H1 (cell line): ENCODE results near the gene IL9. TPM values are rescaled to one million over a fixed set of nuclear protein-coding genes. Genes with fewer than 3 reads are reported as not detected.

Source experiments
- CTCF ChIA-PET: fragments of 300-600 bp; sonication (Branson Sonifier 250); formaldehyde crosslinking; loops from one replicate; lab custom pipeline; 2021; ENCODE audit not compliant: partially characterized antibody; lab: Charles Lee
- POLR2A ChIA-PET: fragments of 300-600 bp; sonication (Branson Sonifier 250); formaldehyde crosslinking; loops from one replicate; lab custom pipeline; 2021; ENCODE audit warnings: inconsistent platforms; ENCODE audit not compliant: partially characterized antibody; lab: Charles Lee
- DNase-seq, 2 experiments: peaks; one replicate each; pipeline versions ENCODE4 v3.0.0 to v3.0.0-alpha.2; 2010 to 2022; ENCODE audit warnings: low spot score in 2 of 2, low read depth in 1 of 2, mixed read lengths in 1 of 2
- FAIRE-seq: peaks from 2 replicates; lab custom pipeline; 2011; peaks lifted over from hg19 to GRCh38; lab: Jason Lieb, UNC
- H2AFZ ChIP-seq: 2 replicates; pipeline ENCODE4 v1.8.1; 2012; ENCODE audit warnings: low read length, inconsistent platforms
- H2AK5ac ChIP-seq: 2 replicates; pipeline ENCODE4 v1.6.1; 2013; ENCODE audit warnings: low read depth, low read length
- H2BK120ac ChIP-seq: replicated peaks from 2 replicates; pipeline ENCODE3; 2013; ENCODE audit warnings: low read depth, low read length, inconsistent platforms
- H2BK12ac ChIP-seq: 2 replicates; pipeline ENCODE4 v1.6.1; 2013; ENCODE audit warnings: low read depth, low read length
- H2BK15ac ChIP-seq: 2 replicates; pipeline ENCODE4 v1.6.1; 2013; ENCODE audit warnings: low read length
- H2BK20ac ChIP-seq: 2 replicates; pipeline ENCODE4 v1.6.1; 2013; ENCODE audit warnings: low read length
- H2BK5ac ChIP-seq: 2 replicates; pipeline ENCODE4 v1.6.1; 2013; ENCODE audit warnings: low read depth, low read length
- H3K14ac ChIP-seq: 2 replicates; pipeline ENCODE4 v1.6.1; 2013; ENCODE audit warnings: inconsistent platforms; ENCODE audit not compliant: insufficient read length
- H3K18ac ChIP-seq: 2 replicates; pipeline ENCODE4 v1.6.1; 2013; ENCODE audit warnings: low read length; ENCODE audit errors: extremely low read depth
- H3K23ac ChIP-seq: 2 replicates; pipeline ENCODE4 v1.6.1; 2013; ENCODE audit warnings: inconsistent platforms; ENCODE audit not compliant: insufficient read length
- H3K23me2 ChIP-seq: 2 replicates; pipeline ENCODE4 v1.6.1; 2013; ENCODE audit warnings: low read depth, low read length
- H3K27ac ChIP-seq: 2 replicates; pipeline ENCODE4 v1.6.1; 2011; ENCODE audit warnings: low read depth, low read length, inconsistent platforms
- H3K27me3 ChIP-seq, 4 experiments: replicated peaks in 1 of 4; 1 replicate in 1 of 4; 2 replicates in 3 of 4; pipeline versions ENCODE4 v1.6.1 to v1.8.1; 2011 to 2013; ENCODE audit warnings: low read length in 3 of 4, mild to moderate bottlenecking in 3 of 4, inconsistent platforms in 2 of 4, mixed read lengths in 2 of 4, moderate library complexity in 1 of 4; ENCODE audit not compliant: control insufficient read depth in 3 of 4, insufficient read depth in 3 of 4; ENCODE audit errors: extremely low read depth in 1 of 4
- H3K36me3 ChIP-seq, 4 experiments: 2 replicates each; pipeline versions ENCODE4 v1.6.1 to v1.8.1; 2011 to 2013; ENCODE audit warnings: mild to moderate bottlenecking in 4 of 4, low read length in 3 of 4, moderate library complexity in 2 of 4, control low read depth in 1 of 4, inconsistent platforms in 1 of 4; ENCODE audit not compliant: insufficient read depth in 4 of 4, control insufficient read depth in 2 of 4
- H3K4ac ChIP-seq: replicated peaks from 2 replicates; pipeline ENCODE3; 2013; ENCODE audit warnings: low read length, low read depth, mixed read lengths, inconsistent platforms; ENCODE audit not compliant: insufficient read length
- H3K4me1 ChIP-seq, 4 experiments: replicated peaks in 1 of 4; 1 replicate in 1 of 4; 2 replicates in 3 of 4; pipeline versions ENCODE4 v1.6.1 to v1.8.1; 2011 to 2013; ENCODE audit warnings: low read length in 3 of 4, inconsistent platforms in 2 of 4, mixed read lengths in 1 of 4; ENCODE audit not compliant: insufficient read depth in 4 of 4, control insufficient read depth in 3 of 4
- H3K4me2 ChIP-seq, 2 experiments: 2 replicates each; pipeline versions ENCODE4 v1.6.1 to v1.8.1; 2011 to 2013; ENCODE audit warnings: low read depth in 2 of 2, low read length in 2 of 2, control low read depth in 1 of 2, inconsistent platforms in 1 of 2, mild to moderate bottlenecking in 1 of 2; ENCODE audit not compliant: insufficient read depth in 1 of 2
- H3K4me3 ChIP-seq, 4 experiments: fragments of 200-600, 300-600 bp in 1 of 4; sonication (generic), shearing (Covaris generic), sonication (Bioruptor Twin) in 1 of 4; 2 replicates each; pipeline versions ENCODE4 v1.5.1 to v1.8.1; 2011 to 2016; ENCODE audit warnings: low read length in 4 of 4, low read depth in 3 of 4, control low read depth in 2 of 4, inconsistent platforms in 2 of 4, mild to moderate bottlenecking in 2 of 4, mixed read lengths in 1 of 4, moderate library complexity in 1 of 4; ENCODE audit not compliant: insufficient read depth in 2 of 4; ENCODE audit errors: extremely low read depth in 1 of 4
- H3K56ac ChIP-seq: replicated peaks from 2 replicates; pipeline ENCODE3; 2013; ENCODE audit warnings: low read depth, mild to moderate bottlenecking, mixed read lengths, low read length, inconsistent platforms; ENCODE audit not compliant: insufficient read length
- H3K79me1 ChIP-seq: 2 replicates; pipeline ENCODE4 v1.6.1; 2013; ENCODE audit warnings: low read depth, low read length, control low read depth
- H3K79me2 ChIP-seq, 2 experiments: 2 replicates each; pipeline versions ENCODE4 v1.6.1 to v1.8.1; 2012 to 2013; ENCODE audit warnings: low read length in 2 of 2, mild to moderate bottlenecking in 2 of 2, inconsistent platforms in 1 of 2; ENCODE audit not compliant: insufficient read depth in 2 of 2, control insufficient read depth in 1 of 2
- H3K9ac ChIP-seq, 4 experiments: replicated peaks in 1 of 4; 1 replicate in 1 of 4; 2 replicates in 3 of 4; pipeline versions ENCODE4 v1.6.1 to v1.8.1; 2011 to 2013; ENCODE audit warnings: low read depth in 3 of 4, low read length in 3 of 4, control low read depth in 2 of 4, mild to moderate bottlenecking in 2 of 4, moderate library complexity in 2 of 4, inconsistent platforms in 1 of 4; ENCODE audit errors: extremely low read depth in 1 of 4
- H3K9me3 ChIP-seq, 2 experiments: 2 replicates each; pipeline versions ENCODE4 v1.6.1 to v1.8.1; 2012 to 2013; ENCODE audit warnings: mild to moderate bottlenecking in 2 of 2, moderate library complexity in 2 of 2, control low read depth in 1 of 2, inconsistent platforms in 1 of 2, low read depth in 1 of 2, low read length in 1 of 2, mixed read lengths in 1 of 2; ENCODE audit not compliant: insufficient read depth in 2 of 2
- H4K20me1 ChIP-seq, 2 experiments: replicated peaks in 1 of 2; 2 replicates each; pipeline versions ENCODE3 to v1.8.1; 2011 to 2013; ENCODE audit warnings: inconsistent platforms in 2 of 2, low read length in 2 of 2, mild to moderate bottlenecking in 1 of 2; ENCODE audit not compliant: insufficient read depth in 2 of 2, control insufficient read depth in 1 of 2
- H4K5ac ChIP-seq: 2 replicates; pipeline ENCODE4 v1.6.1; 2013; ENCODE audit warnings: low read length, low read depth, mixed read lengths, inconsistent platforms; ENCODE audit not compliant: insufficient read length
- H4K8ac ChIP-seq: 2 replicates; pipeline ENCODE4 v1.8.0; 2013; ENCODE audit warnings: mild to moderate bottlenecking, moderate library complexity, low read length, inconsistent platforms; ENCODE audit not compliant: insufficient read depth; ENCODE audit errors: extremely low read depth
- H4K91ac ChIP-seq: replicated peaks from 2 replicates; pipeline ENCODE3; 2013; ENCODE audit warnings: low read length, mixed read lengths, inconsistent platforms; ENCODE audit not compliant: insufficient read length
- CBX8 ChIP-seq: fragments of 300-800, 300-1000 bp; sonication (generic); IDR thresholded peaks from 2 replicates; pipeline ENCODE4 v1.7.1; 2016; ENCODE audit warnings: low read depth, low read length, borderline replicate concordance
- JUN ChIP-seq: IDR thresholded peaks from 2 replicates; pipeline ENCODE4 v1.6.1; 2011; ENCODE audit warnings: low read depth, mild to moderate bottlenecking, improper control_type of control experiment, low read length
- JUND ChIP-seq: IDR thresholded peaks from 2 replicates; pipeline ENCODE4 v1.6.1; 2011; ENCODE audit warnings: mild to moderate bottlenecking, improper control_type of control experiment, low read length
- MAFK ChIP-seq: IDR thresholded peaks from 2 replicates; pipeline ENCODE4 v1.6.1; 2012; ENCODE audit warnings: low read depth, mild to moderate bottlenecking, improper control_type of control experiment, low read length
- MAX ChIP-seq: IDR thresholded peaks from 2 replicates; pipeline ENCODE4 v1.6.1; 2012; ENCODE audit warnings: inconsistent platforms
- NANOG ChIP-seq: IDR thresholded peaks from 2 replicates; pipeline ENCODE4 v1.6.1; 2011; ENCODE audit warnings: low read length, low read depth, mild to moderate bottlenecking, inconsistent platforms; ENCODE audit not compliant: insufficient read depth, poor library complexity, severe bottlenecking
- RBBP5 ChIP-seq: IDR thresholded peaks from 2 replicates; pipeline ENCODE4 v1.7.1; 2012; ENCODE audit warnings: low read depth, mild to moderate bottlenecking, inconsistent platforms, low read length, moderate library complexity, borderline replicate concordance
- RNF2 ChIP-seq: fragments of 200-900, 300-1000 bp; sonication (generic); IDR thresholded peaks from 2 replicates; pipeline ENCODE4 v1.7.1; 2016; ENCODE audit warnings: borderline replicate concordance, low read depth, mild to moderate bottlenecking, antibody characterized with exemption, low read length; ENCODE audit not compliant: poor library complexity, severe bottlenecking; ENCODE audit errors: missing control alignments
- SRF ChIP-seq: IDR thresholded peaks from 2 replicates; pipeline ENCODE4 v1.6.1; 2011; ENCODE audit warnings: mild to moderate bottlenecking, low read depth, low read length, moderate library complexity
- TAF7 ChIP-seq: optimal IDR thresholded peaks from 2 replicates; pipeline ENCODE3; 2011; ENCODE audit warnings: low read depth, mild to moderate bottlenecking, inconsistent platforms, low read length, moderate library complexity, borderline replicate concordance
- TBP ChIP-seq: IDR thresholded peaks from 2 replicates; pipeline ENCODE4 v1.6.1; 2011; ENCODE audit warnings: low read depth, low read length, improper control_type of control experiment
- TCF12 ChIP-seq: IDR thresholded peaks from 2 replicates; pipeline ENCODE4 v1.6.1; 2011; ENCODE audit warnings: low read depth, mild to moderate bottlenecking, low read length
- TEAD4 ChIP-seq: IDR thresholded peaks from 2 replicates; pipeline ENCODE4 v1.6.1; 2012; ENCODE audit warnings: low read depth, low read length, inconsistent platforms, mixed read lengths
- YY1 ChIP-seq: IDR thresholded peaks from 2 replicates; pipeline ENCODE4 v1.6.1; 2011; ENCODE audit warnings: low read depth, mild to moderate bottlenecking, low read length
- WGBS, 2 experiments: shearing (Covaris generic) in 1 of 2; methylation state at CpG; one replicate each; pipeline versions ENCODE4 v1.1.6 to v1.1.7; 2013 to 2015; ENCODE audit warnings: low lambda C conversion rate in 2 of 2, mixed read lengths in 2 of 2, inconsistent platforms in 1 of 2, low coverage in 1 of 2, missing lambda C conversion rate in 1 of 2; ENCODE audit not compliant: insufficient replicate concordance in 2 of 2, insufficient coverage in 1 of 2, insufficient read length in 1 of 2; ENCODE audit errors: extremely low coverage in 1 of 2, missing lambda C conversion rate in 1 of 2; 5-methylcytosine and 5-hydroxymethylcytosine counted together
- polyA plus RNA-seq, 7 experiments: library from polyadenylated mRNA; depleted of rRNA in 3 of 7; stranded (reverse) in 5 of 7; unstranded in 2 of 7; fragments of >200 nt in 5 of 7; fragments of 200-250 nt in 2 of 7; gene quantifications; 1 replicate in 5 of 7; 2 replicates in 1 of 7; 4 replicates in 1 of 7; pipeline versions ENCODE4 v1.2.1 to v1.2.3, GENCODE V29; 2011 to 2013; ENCODE audit warnings: missing spikeins in 2 of 7, mixed read lengths in 2 of 7
- total RNA-seq: library from RNA; stranded (reverse); fragmentation: NEBNext Ultra II Directional; extraction: Animal tissue kit (Norgen Biotek cat#: 25700); gene quantifications from 2 replicates; pipeline ENCODE4 v1.2.1, GENCODE V29; 2021

IL9 gene
- total and polyA plus RNA-seq, 2 of the 8 experiments (the other 6 are each of a cell fraction or from before 2014, with no cell fraction given) = not detected

- Histone ChIP-seq H2BK5ac (no peak overlapping the region), H4K91ac (no peak overlapping the region), H3K9me3 (peaks cover 5 to 13% of the 10 kb centered on the region in 2 experiments; a peak in 2 of 4 replicates), H3K4me3 (no peak overlapping the region), H2AK5ac (no peak overlapping the region), H4K20me1 (no peaks in the 10 kb centered on the region), H2BK15ac (no peak overlapping the region), H3K56ac (no peak overlapping the region), H3K14ac (no peak overlapping the region), H2BK20ac (no peak overlapping the region), H4K8ac (no peak overlapping the region), H3K9ac (no peak overlapping the region), H3K4me2 (no peak overlapping the region), H2BK12ac (no peak overlapping the region), H3K27ac (no peak overlapping the region), H3K23me2 (no peaks in the 10 kb centered on the region), H3K4me1 (no peaks in the 10 kb centered on the region), H3K23ac (no peak overlapping the region), H3K79me1 (no peaks in the 10 kb centered on the region), H3K18ac (no peak overlapping the region), H3K4ac (no peak overlapping the region), H2AFZ (no peak overlapping the region), H3K79me2 (no peaks in the 10 kb centered on the region), H2BK120ac (no peak overlapping the region), H3K27me3 (no peaks in the 10 kb centered on the region), H4K5ac (no peak overlapping the region), H3K36me3 (no peaks in the 10 kb centered on the region)
- POLR2A ChIA-PET = interaction anchor here (0.9 kb wide), 1 partner anchor 8 kb away, joined by 3 read pairs; the partner anchor contains the start of gene SLC25A48
- FAIRE-seq = no peak
- WGBS, 2 experiments = 98% methylated on average over 4 of the region's 4 CpGs; no CpG with 5 or more reads in 1 of the 2 experiments
- no peak for TF ChIP-seq SRF
- TF ChIP-seq YY1 = no peak
- TF ChIP-seq CBX8 = no peak
- TF ChIP-seq JUND = no peak
- TF ChIP-seq MAFK = no peak
- TF ChIP-seq TAF7 = no peak
- TF ChIP-seq TBP = no peak
- TF ChIP-seq TEAD4 = no peak
- no peak for TF ChIP-seq RBBP5
- no peak for TF ChIP-seq MAX
- TF ChIP-seq NANOG = no peak
- no peak for TF ChIP-seq RNF2
- no peak for TF ChIP-seq JUN
- no peak for TF ChIP-seq TCF12
- DNase-seq = no peak
- CTCF ChIA-PET = interaction anchor here (1.3 to 4.0 kb wide), 5 partner anchors 8 to 290 kb away, joined by 3 to 19 read pairs (median 6); partner anchors contain the start of gene SLC25A48
Observed at GRCh38 chr5:135842737-135843136, 52.9 kb downstream of the IL9 start.
